ENCODE data around the gene CCDC38. TPM values are rescaled to one million over a fixed set of nuclear protein-coding genes. Genes with fewer than 3 reads are reported as not detected.
A peak's percentile ranks its signal among the peaks of the same experiment; 100 is the strongest.

Gene CCDC38
- total RNA-seq, 1 donor from 2014 or later = not detected

DNA sequence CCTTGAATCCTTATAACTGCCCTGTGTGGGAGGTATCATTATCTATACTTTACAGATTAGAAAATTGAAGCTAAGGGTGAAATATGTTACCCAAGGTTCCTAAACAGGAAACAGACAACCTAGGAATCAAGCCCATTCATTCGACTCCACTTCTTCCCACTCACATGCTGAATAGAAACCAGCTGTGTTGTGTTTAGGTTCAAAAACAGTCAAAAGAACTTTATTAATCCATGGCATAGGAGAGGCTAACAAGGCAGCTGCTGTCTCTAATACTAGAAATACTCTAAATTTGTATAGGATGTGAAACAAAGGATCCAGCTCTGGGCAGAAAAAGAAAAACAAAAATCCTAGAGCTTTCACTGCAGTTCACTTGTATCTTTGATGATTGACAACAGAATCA, 10.6 kb upstream of the CCDC38 start:
- no peak for DNase-seq (ENCODE audit: low spot score)
- H3K9me3 Mint-ChIP-seq = no peaks in the 10 kb centered on the region
- no peaks in the 10 kb centered on the region for H3K4me1 Mint-ChIP-seq (ENCODE audit: low read depth)
- intact Hi-C loops (cut with micrococcal nuclease) = no loop called here
- H3K36me3 Mint-ChIP-seq (ENCODE audit: low read depth) = no peaks in the 10 kb centered on the region
- H3K27me3 Mint-ChIP-seq (ENCODE audit: insufficient read depth) = peaks cover 20% of the 10 kb centered on the region
- no peak overlapping the region for H3K27ac Mint-ChIP-seq
- H3K4me3 Mint-ChIP-seq = no peak overlapping the region

DNA sequence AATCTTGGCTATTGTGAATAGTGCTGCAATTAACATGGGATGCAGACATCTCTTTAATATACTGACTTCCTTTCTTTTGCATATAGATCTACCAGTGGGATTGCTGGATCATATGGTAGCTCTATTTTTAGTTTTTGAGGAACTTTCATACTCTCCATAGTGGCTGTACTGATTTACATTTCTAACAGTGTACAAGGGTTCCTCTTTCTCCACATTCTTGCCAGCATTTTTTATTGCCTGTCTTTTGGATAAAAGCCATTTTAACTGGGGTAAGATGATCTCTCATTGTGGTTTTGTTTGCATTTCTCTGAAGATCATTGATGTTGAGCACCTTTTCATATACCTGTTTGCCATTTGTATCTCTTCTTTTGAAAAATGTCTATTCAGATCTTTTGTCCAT, 9.1 kb upstream of the CCDC38 start:
- intact Hi-C loops (cut with micrococcal nuclease) = no loop called here
- H3K9me3 Mint-ChIP-seq = no peaks in the 10 kb centered on the region
- no peak overlapping the region for H3K27ac Mint-ChIP-seq
- no peak overlapping the region for H3K4me3 Mint-ChIP-seq
- H3K4me1 Mint-ChIP-seq (ENCODE audit: low read depth) = no peaks in the 10 kb centered on the region
- no peak for DNase-seq (ENCODE audit: low spot score)
- peaks cover 20% of the 10 kb centered on the region for H3K27me3 Mint-ChIP-seq (ENCODE audit: insufficient read depth)
- H3K36me3 Mint-ChIP-seq (ENCODE audit: low read depth) = no peaks in the 10 kb centered on the region

DNA sequence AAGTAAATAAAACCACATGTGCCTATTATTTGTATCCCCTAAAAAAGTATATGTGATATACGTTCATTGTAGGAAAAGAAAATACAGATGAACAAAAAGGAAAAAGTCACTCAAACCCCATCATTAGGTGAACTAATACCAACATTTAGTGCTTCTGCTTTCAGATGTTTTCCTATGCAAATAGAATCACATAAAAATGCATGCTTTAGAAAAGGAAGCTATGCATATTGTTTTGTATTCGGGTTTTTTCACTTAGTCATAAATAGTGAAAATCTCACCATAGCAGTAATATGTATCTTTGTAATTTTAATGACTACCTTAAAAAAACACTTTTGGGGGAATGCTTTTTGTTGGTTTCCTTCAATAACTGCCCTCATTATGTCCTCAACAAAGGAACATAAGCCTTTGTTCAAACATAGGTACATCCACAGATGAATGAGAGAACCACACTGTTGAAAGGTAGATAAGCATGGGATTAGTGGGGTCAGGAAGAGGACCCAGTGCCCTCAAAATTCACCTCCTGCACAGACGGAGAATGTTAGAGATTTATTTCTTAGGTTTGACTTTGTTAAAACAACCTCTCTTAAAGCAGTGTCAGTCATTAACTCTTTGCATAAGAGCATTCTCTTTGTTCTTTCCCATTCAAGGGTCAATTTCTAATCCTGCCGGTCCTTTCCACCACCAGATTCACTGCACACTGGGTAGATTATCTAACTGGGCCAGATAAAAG, 7.2 kb upstream of the CCDC38 start:
- H3K27ac Mint-ChIP-seq = no peak overlapping the region
- DNase-seq (ENCODE audit: low spot score) = no peak
- H3K4me3 Mint-ChIP-seq = no peak overlapping the region
- H3K27me3 Mint-ChIP-seq (ENCODE audit: insufficient read depth) = peaks cover 31% of the 10 kb centered on the region
- no peaks in the 10 kb centered on the region for H3K4me1 Mint-ChIP-seq (ENCODE audit: low read depth)
- intact Hi-C loops (cut with micrococcal nuclease) = loop anchor here (10.0 kb wide), 1 partner anchor 475 kb away; the partner anchor contains the start of gene METAP2
- H3K9me3 Mint-ChIP-seq = no peaks in the 10 kb centered on the region
- no peaks in the 10 kb centered on the region for H3K36me3 Mint-ChIP-seq (ENCODE audit: low read depth)

DNA sequence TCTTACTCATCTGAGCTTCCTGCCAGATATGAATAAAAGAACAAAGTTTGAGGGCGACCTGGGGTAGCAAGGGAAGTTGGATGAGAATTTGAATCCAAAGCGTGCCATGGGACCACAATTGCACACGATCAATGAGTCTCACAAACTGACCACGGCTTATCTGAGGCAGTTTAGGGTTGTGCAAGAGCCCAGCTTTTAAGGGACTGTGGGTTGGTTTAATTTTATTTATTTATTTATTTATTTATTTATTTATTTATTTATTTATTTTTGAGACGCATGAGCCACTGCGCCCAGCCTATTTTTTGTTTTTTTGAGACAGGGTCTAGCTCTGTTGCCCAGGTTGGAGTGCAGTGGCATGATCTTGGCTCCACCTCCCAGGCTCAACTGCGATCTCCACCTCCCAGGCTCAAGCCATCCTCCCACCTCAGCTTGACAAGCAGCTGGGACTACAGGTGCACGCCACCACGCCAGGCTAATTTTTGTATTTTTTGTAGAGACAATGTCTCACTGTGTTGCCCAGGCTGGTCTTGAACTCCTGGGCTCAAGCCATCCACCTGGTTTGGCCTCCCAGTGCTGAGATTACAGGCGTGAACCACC, 1.8 kb upstream of the CCDC38 start:
- H3K9me3 Mint-ChIP-seq = no peaks in the 10 kb centered on the region

DNA sequence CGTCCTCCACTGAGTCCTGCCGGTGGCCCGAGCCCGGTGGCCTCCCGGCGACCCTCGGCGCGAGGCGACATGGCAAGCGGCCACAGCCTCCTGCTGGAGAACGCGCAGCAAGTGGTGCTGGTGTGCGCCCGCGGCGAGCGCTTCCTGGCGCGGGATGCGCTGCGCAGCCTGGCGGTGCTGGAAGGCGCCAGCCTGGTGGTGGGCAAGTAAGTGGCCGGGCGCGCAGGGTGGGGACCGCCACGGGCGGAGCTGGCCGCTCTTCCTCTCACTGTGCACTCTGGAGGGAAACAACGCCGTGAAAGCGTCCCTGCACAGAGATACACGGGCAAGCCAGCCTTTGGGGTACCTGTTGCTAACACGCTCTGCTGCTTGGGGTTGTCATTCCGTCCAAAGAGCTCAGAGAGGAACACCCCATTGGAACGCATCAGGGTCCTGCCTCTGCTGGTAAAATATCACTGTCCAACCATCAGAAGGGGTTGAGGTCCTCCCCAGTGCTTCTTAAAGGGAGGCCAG, 972 bp upstream of the CCDC38 start, which contains the start of gene AMDHD1:
Gene AMDHD1, plus strand, starts transcription at position 2 of the 513 bp plus-strand sequence. Its CDS starts 68 bp downstream, at position 70.
- peaks cover 22% of the 10 kb centered on the region for H3K27me3 Mint-ChIP-seq (ENCODE audit: insufficient read depth)
- peaks cover 5% of the 10 kb centered on the region for H3K4me1 Mint-ChIP-seq (ENCODE audit: low read depth)
- intact Hi-C loops (cut with micrococcal nuclease) = loop anchor here (2.0 to 10.0 kb wide), 12 partner anchors 25 to 963 kb away; partner anchors contain the start of genes LTA4H, METAP2, NDUFA12 and NEDD1
- H3K36me3 Mint-ChIP-seq (ENCODE audit: low read depth) = no peaks in the 10 kb centered on the region
- H3K27ac Mint-ChIP-seq = peak within 1 kb of the TSS; percentile 95
- peak; percentile 59 for DNase-seq (ENCODE audit: low spot score)
- no peaks in the 10 kb centered on the region for H3K9me3 Mint-ChIP-seq
- H3K4me3 Mint-ChIP-seq = peak within 1 kb of the TSS; percentile 92

More for the DNA sequence above, 1.8 kb upstream of the CCDC38 start:
- DNase-seq (ENCODE audit: low spot score) = no peak
- H3K27me3 Mint-ChIP-seq (ENCODE audit: insufficient read depth) = peaks cover 18% of the 10 kb centered on the region
- intact Hi-C loops (cut with micrococcal nuclease) = loop anchor here (5.0 to 10.0 kb wide), 6 partner anchors 253 to 942 kb away; partner anchors contain the start of genes METAP2, NDUFA12 and USP44
- H3K27ac Mint-ChIP-seq = no peak overlapping the region
- H3K4me3 Mint-ChIP-seq = peak overlapping the region; percentile 92
- no peaks in the 10 kb centered on the region for H3K36me3 Mint-ChIP-seq (ENCODE audit: low read depth)
- H3K4me1 Mint-ChIP-seq (ENCODE audit: low read depth) = peaks cover 5% of the 10 kb centered on the region

DNA sequence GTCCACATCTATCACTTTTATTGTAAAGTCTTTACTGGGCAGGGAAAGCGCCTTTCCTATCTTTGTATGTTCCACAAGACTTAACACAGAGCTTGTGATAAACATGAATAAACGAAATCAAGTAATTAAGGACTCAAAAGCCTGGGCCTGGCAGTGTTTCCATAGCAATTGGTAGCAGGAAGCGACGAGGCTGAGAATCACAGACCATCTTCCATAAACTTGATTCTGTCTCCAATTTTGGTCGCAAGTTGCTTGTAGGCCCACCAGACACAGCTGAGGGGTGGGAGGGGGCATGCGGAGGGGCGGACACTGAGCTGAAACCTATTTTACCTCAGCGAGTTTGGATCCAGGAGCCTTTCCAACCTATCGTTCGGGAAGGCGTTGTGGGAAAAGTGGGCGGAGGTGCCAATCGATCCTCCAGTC, 302 bp downstream of the CCDC38 start:
- intact Hi-C loops (cut with micrococcal nuclease) = loop anchor here (2.0 to 10.0 kb wide), 12 partner anchors 23 to 965 kb away; partner anchors contain the start of genes LTA4H, METAP2, NDUFA12 and NEDD1
- H3K9me3 Mint-ChIP-seq = no peaks in the 10 kb centered on the region

DNA sequence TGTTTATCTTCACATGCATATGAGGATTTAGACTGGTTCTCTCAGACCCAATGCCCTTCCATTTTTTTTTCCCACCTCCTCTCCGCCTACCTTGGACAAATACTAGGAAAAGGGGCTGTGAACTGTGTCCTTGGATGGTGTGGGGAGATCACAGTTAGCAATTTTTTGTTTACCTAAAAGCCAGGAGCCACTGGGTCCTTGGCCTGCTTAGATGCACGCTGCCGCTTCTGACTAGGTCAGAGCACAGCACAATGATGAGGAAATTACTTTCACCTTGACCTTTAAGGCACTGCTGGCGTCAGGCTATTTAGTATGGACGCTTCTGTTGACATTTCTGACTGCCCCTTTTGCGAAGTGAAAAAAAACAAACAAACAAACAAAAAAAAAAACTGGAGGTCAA, 1.9 kb downstream of the CCDC38 start:
- peaks cover 18% of the 10 kb centered on the region for H3K27me3 Mint-ChIP-seq (ENCODE audit: insufficient read depth)
- peaks cover 5% of the 10 kb centered on the region for H3K4me1 Mint-ChIP-seq (ENCODE audit: low read depth)
- DNase-seq (ENCODE audit: low spot score) = no peak
- no peak overlapping the region for H3K4me3 Mint-ChIP-seq
- no peak overlapping the region for H3K27ac Mint-ChIP-seq
- no peaks in the 10 kb centered on the region for H3K9me3 Mint-ChIP-seq
- intact Hi-C loops (cut with micrococcal nuclease) = loop anchor here (5.0 to 10.0 kb wide), 6 partner anchors 257 to 938 kb away; partner anchors contain the start of genes METAP2, NDUFA12 and USP44
- H3K36me3 Mint-ChIP-seq (ENCODE audit: low read depth) = no peaks in the 10 kb centered on the region

More for the DNA sequence above, 302 bp downstream of the CCDC38 start:
- Mint-ChIP-seq H3K36me3 (ENCODE audit: low read depth) (no peaks in the 10 kb centered on the region), H3K4me3 (peak overlapping the region; percentile 92), H3K27me3 (ENCODE audit: insufficient read depth) (peaks cover 24% of the 10 kb centered on the region), H3K4me1 (ENCODE audit: low read depth) (peaks cover 5% of the 10 kb centered on the region), H3K27ac (no peak overlapping the region)
- DNase-seq (ENCODE audit: low spot score) = no peak

DNA sequence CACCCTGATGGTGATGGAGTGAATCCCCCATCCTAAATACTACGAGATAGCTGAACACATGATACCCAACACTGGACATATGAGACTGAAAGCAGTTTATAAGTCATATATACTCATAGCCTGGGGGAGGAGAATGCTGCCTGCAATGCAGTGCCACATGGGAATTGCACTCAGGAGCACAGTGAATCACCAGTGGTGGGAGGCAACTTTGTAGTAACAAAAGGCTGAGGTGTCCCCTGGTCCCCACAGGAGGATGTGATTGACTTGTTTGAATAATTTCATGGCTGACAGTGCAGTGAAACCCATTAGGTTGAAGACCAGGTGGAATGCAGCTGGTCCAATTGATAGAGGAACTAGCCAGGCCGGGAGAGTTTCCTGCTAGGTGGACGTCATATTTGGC, 20.2 kb downstream of the CCDC38 start:
- Mint-ChIP-seq H3K36me3 (ENCODE audit: low read depth) (no peaks in the 10 kb centered on the region), H3K9me3 (peaks cover 5% of the 10 kb centered on the region), H3K27ac (no peak overlapping the region), H3K4me1 (ENCODE audit: low read depth) (no peaks in the 10 kb centered on the region), H3K27me3 (ENCODE audit: insufficient read depth) (peaks cover 3% of the 10 kb centered on the region), H3K4me3 (no peak overlapping the region)
- intact Hi-C loops (cut with micrococcal nuclease) = no loop called here
- DNase-seq (ENCODE audit: low spot score) = no peak

DNA sequence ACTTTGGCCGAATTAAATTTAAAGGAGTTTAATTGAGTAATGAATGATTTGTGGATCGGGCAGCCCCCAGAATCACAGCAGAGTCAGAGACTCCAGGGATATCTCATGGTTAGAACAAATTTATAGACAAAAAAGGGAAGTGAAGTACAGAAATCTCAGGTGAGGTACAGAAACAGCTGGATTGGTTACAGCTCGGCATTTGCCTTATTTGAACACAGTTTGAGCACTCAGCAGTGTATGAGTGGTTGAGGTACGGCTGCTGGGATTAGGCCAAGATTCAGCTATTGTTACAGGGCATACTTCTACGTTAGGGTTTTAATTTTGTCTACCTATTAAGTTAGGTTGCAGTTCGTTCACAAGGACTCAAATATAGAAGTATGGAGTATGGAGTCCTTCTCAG, 23.3 kb downstream of the CCDC38 start:
- no peaks in the 10 kb centered on the region for H3K4me1 Mint-ChIP-seq (ENCODE audit: low read depth)
- no peaks in the 10 kb centered on the region for H3K36me3 Mint-ChIP-seq (ENCODE audit: low read depth)
- H3K27ac Mint-ChIP-seq = no peak overlapping the region
- intact Hi-C loops (cut with micrococcal nuclease) = loop anchor here (2.0 kb wide), 2 partner anchors 24 to 598 kb away; partner anchors contain the start of genes AMDHD1 and CCDC38
- H3K9me3 Mint-ChIP-seq = no peaks in the 10 kb centered on the region
- peaks cover 20% of the 10 kb centered on the region for H3K27me3 Mint-ChIP-seq (ENCODE audit: insufficient read depth)
- H3K4me3 Mint-ChIP-seq = no peak overlapping the region
- no peak for DNase-seq (ENCODE audit: low spot score)

DNA sequence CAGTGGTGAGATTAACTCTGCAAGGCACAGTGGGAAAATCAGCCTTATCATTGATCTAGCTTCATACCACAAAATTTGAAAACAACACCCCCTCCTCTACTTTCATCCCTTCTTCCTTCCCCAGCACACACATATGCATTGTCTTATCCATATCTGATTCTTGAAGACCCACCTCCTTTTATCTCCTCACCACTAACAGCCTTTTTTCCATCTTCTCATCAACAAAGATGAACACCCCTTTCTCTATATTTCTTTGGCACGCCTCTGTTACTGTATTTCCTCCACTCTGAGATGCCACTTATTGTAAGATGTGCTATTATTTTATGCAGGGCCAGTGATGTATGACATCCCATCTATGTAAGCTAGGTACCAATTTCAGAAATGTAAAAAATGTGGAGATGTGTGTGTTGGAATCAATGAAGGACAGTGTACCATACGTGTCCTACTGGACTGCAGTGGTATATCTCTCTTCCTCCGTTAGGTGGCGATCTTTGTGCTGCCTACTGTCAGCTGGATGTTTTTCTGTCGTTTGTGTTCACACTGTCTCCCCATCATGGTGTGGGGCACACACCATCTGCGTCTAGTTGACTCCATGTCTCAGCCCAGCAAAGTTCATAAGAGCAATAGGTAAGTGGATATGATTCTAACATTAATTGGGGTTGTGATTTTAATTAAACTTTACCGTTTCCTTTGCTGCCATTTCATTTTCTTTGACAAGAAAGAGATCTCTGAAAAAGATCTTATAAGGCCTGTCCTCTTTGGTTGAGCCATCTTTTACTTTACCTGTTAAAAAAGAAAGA, 24.0 kb downstream of the CCDC38 start:
- intact Hi-C loops (cut with micrococcal nuclease) = loop anchor here (1.0 to 2.0 kb wide), 5 partner anchors 24 to 598 kb away; partner anchors contain the start of genes AMDHD1, CCDC38 and LTA4H
- Mint-ChIP-seq H3K27me3 (ENCODE audit: insufficient read depth) (peaks cover 20% of the 10 kb centered on the region), H3K4me3 (no peak overlapping the region), H3K27ac (no peak overlapping the region), H3K4me1 (ENCODE audit: low read depth) (no peaks in the 10 kb centered on the region), H3K36me3 (ENCODE audit: low read depth) (no peaks in the 10 kb centered on the region), H3K9me3 (no peaks in the 10 kb centered on the region)
- DNase-seq (ENCODE audit: low spot score) = peak; percentile 17

DNA sequence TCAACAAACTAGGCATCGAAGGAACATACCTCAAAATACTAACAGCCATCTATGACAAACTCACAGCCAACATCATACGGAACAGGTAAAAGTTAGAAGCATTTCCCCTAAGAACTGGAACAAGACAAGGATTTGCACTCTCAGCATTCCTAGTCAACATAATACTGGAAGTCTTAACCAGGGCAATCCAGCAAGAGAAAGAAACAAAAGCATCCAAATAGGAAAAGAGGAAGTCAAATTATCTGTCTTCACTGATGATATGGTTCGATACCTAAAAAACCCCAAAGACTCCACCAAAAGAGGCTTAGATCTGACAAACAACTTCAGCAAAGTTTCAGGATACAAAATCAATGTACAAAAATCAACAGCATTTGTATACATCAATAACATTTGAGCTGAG, 32.5 kb downstream of the CCDC38 start:
- no peak for DNase-seq (ENCODE audit: low spot score)
- Mint-ChIP-seq H3K4me3 (no peak overlapping the region), H3K9me3 (no peaks in the 10 kb centered on the region), H3K36me3 (ENCODE audit: low read depth) (no peaks in the 10 kb centered on the region), H3K27me3 (ENCODE audit: insufficient read depth) (peaks cover 17% of the 10 kb centered on the region), H3K27ac (no peak overlapping the region), H3K4me1 (ENCODE audit: low read depth) (no peaks in the 10 kb centered on the region)
- intact Hi-C loops (cut with micrococcal nuclease) = no loop called here

DNA sequence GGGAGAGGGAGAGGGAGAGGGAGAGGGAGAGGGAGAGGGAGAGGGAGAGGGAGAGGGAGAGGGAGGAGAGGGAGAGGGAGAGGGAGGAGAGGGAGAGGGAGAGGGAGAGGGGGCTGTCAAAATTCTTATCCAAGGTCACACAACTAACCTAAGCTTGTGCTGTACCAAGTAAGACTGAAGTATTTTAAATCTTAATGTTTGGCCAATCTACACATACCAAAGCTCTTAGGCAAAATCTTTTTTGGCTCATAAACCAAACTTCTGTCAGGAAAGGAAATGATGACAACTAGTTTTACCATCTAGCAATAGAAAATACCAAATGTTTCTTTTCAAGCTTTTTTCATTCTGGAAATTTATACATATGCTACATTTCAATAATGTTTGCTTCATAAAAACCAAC, 33.8 kb downstream of the CCDC38 start:
- Mint-ChIP-seq H3K27ac (no peak overlapping the region), H3K27me3 (ENCODE audit: insufficient read depth) (peaks cover 20% of the 10 kb centered on the region)
- intact Hi-C loops (cut with micrococcal nuclease) = no loop called here

More for the DNA sequence above, 33.8 kb downstream of the CCDC38 start:
- DNase-seq (ENCODE audit: low spot score) = no peak
- H3K4me1 Mint-ChIP-seq (ENCODE audit: low read depth) = no peaks in the 10 kb centered on the region
- H3K36me3 Mint-ChIP-seq (ENCODE audit: low read depth) = no peaks in the 10 kb centered on the region
- no peaks in the 10 kb centered on the region for H3K9me3 Mint-ChIP-seq
- no peak overlapping the region for H3K4me3 Mint-ChIP-seq

Data from activated T-helper 1 cell treated with anti-CD3 and anti-CD28 coated beads, Interleukin-12 subunit alpha, Interleukin-12 subunit beta, Interleukin-2, Interleukin-4 antibody, amounts not matched to agents 30 ng/mL and 10 ng/mL and 1 ng/mL, durations not matched to agents 14 hours and 24 hours and 36 hours (primary cell).